Heart left ventricle (tissue), 16 donors: ENCODE results near the gene PRRG2. TPM values are rescaled to one million over a fixed set of nuclear protein-coding genes. Genes with fewer than 3 reads are reported as not detected.
A peak's percentile ranks its signal among the peaks of the same experiment; 100 is the strongest.

Experiments used
- ATAC-seq, 4 donors: fragments of 200-7000 bp; cut with Tn5 transposase; one replicate each; pipeline ENCODE4 v1.9.1; 2020 to 2022; ENCODE audit warnings: moderate library complexity in 4 of 4, mild to moderate bottlenecking in 3 of 4, moderate number of reproducible peaks in 1 of 4
- DNase-seq, 5 donors: peaks; one replicate each; pipeline ENCODE4 v3.0.0-alpha.2; 2020
- H3K27ac ChIP-seq, 12 donors: fragments of 200-600 bp; sonication (generic) in 4 of 12; one replicate each; pipeline versions ENCODE4 v1.5.0 to v1.8.0; 2016 to 2022; ENCODE audit warnings: mild to moderate bottlenecking in 2 of 12
- H3K27me3 ChIP-seq, 9 donors: fragments of 200-600 bp; sonication (generic) in 2 of 9; one replicate each; pipeline versions ENCODE4 v1.5.1 to v1.8.0; 2016 to 2022; ENCODE audit warnings: mild to moderate bottlenecking in 3 of 9
- H3K36me3 ChIP-seq, 9 donors: fragments of 200-600 bp; sonication (generic) in 2 of 9; one replicate each; pipeline versions ENCODE4 v1.5.0 to v1.8.0; 2018 to 2022; ENCODE audit warnings: mild to moderate bottlenecking in 2 of 9
- H3K4me1 ChIP-seq, 12 donors: fragments of 200-600 bp; sonication (generic) in 4 of 12; one replicate each; pipeline versions ENCODE4 v1.5.0 to v1.8.0; 2016 to 2022; ENCODE audit warnings: mild to moderate bottlenecking in 3 of 12
- H3K4me3 ChIP-seq, 12 donors: fragments of 200-600 bp; sonication (generic) in 4 of 12; one replicate each; pipeline versions ENCODE4 v1.5.0 to v1.8.0; 2017 to 2022; ENCODE audit warnings: mild to moderate bottlenecking in 9 of 12, moderate library complexity in 4 of 12
- H3K9me3 ChIP-seq, 12 donors: fragments of 200-600 bp; sonication (generic) in 4 of 12; one replicate each; pipeline versions ENCODE4 v1.5.0 to v1.8.0; 2016 to 2022; ENCODE audit warnings: mild to moderate bottlenecking in 1 of 12
- CTCF ChIP-seq, 12 donors: fragments of 200-600 bp; sonication (generic) in 4 of 12; IDR thresholded peaks; one replicate each; pipeline versions ENCODE4 v1.5.0 to v1.8.0; 2018 to 2022; ENCODE audit warnings: antibody characterized with exemption in 12 of 12, mild to moderate bottlenecking in 5 of 12
- POLR2A ChIP-seq, 2 donors: fragments of 450-650 bp; IDR thresholded peaks; one replicate each; pipeline ENCODE4 v1.6.1; 2017; ENCODE audit warnings: antibody characterized with exemption in 2 of 2, mild to moderate bottlenecking in 2 of 2, moderate library complexity in 2 of 2
- WGBS, 4 donors: extraction: QIAGEN DNeasy Blood & Tissue Kit in 2 of 4; methylation state at CpG; one replicate each; pipeline versions ENCODE4 v1.1.5 to v1.1.7; 2013 to 2018; 5-methylcytosine and 5-hydroxymethylcytosine counted together
- intact Hi-C, 10 donors: fragments of 100-400 bp; cut with DNase I; formaldehyde crosslinking; loops; one replicate each; pipeline versions ENCODE4 v1.11.1 to v1.14.2; 2022
- long read RNA-seq, 3 donors: library from polyadenylated mRNA; unstranded; transcript quantifications; one replicate each; pipeline ENCODE4 v2.0.0, GENCODE V29; 2020 to 2021
- polyA plus RNA-seq, 2 donors: library from polyadenylated mRNA; stranded (reverse); fragments of 200-250 nt; gene quantifications; one replicate each; pipeline ENCODE4 v1.2.3, GENCODE V29; 2013
- total RNA-seq, 9 donors: library from RNA; depleted of rRNA in 2 of 9; stranded (reverse); fragments of >200 nt in 2 of 9; fragmentation: NEBNext Ultra II Directional in 3 of 9; extraction: Animal tissue kit (Norgen Biotek cat#: 25700) in 3 of 9; gene quantifications; one replicate each; pipeline versions ENCODE4 v1.1.0 to v1.2.4, GENCODE V29; 2016 to 2023
- donor health status: ischemic (EF 13 %, LVEDD 7.1; RV severe dilation, severe dysfunction).
- donor health status: healthy with polysubstance abuse.
- donor health status: DM: no; HTN: yes; CAD: no.
- donor health status: DM: no; HTN: no; CAD: no.
- donor health status: ischemic (EF 25% LVEDD 6.9; RV normal size, moderate dysfunction).
- donor health status: ischemic (EF 25% LVEDD 5.7; RV mildly dilated, moderate dysfunction).
- donor health status: healthy.
- donor health status: DM: yes; HTN: yes; CAD: no.
- donor health status: ischemic (EF 35%, LVEDD 5.7; RV mildly dilated, moderate dysfunction).
- donor health status: nonischemic (EF 11% LVEDD 7.7; RV severe dilation, severe dysfunction).
- donor health status: DM: yes; HTN: yes; CAD: no.
- donor health status: PGD.
- donor health status: ischemic (EF 29% LVEDD 5.4; RV normal size, mild dysfunction).
- donor health status: nonischemic (EF 23%, LVEDD 6.1; RV moderate dilation, normal function).

PRRG2 gene
- total RNA-seq (1 to 10 TPM in 4 of 9 donors, under 1 TPM in 4, not detected in 1; 0.27 to 1.5 (median 0.88) TPM), polyA plus RNA-seq (1 to 10 TPM in 1 of 2 donors, under 1 TPM in 1; 0.53 to 3.2 TPM)
- long read RNA-seq, donor 1: 0 reads
- long read RNA-seq, donor 2: 0 reads
- long read RNA-seq, donor 3: 0 reads

GRCh38 chr19:49581007-49581508 is at the start of gene PRRG2:
PRRG2 (plus strand) TSS chr19:49581316; CDS start chr19:49583220, 1,904 bp downstream.
- TF ChIP-seq POLR2A (IDR thresholded peaks at IDR 0.05) (no peak), CTCF (IDR thresholded peaks at IDR 0.05) (no peak)
- peaks cover 0 to 12% (median 6%) of the 10 kb centered on the region in 9 donors for H3K36me3 ChIP-seq
- H3K4me3 ChIP-seq: peak within 1 kb of the TSS; percentile 45 to 87 (median 72)
- peaks cover 0 to 32% (median 17%) of the 10 kb centered on the region in 12 donors for H3K4me1 ChIP-seq
- DNase-seq: no peak
- intact Hi-C loops: loop anchor here in 1 of 10 donors (5.0 kb wide), 1 partner anchor 91 kb away; no protein-coding TSS in a partner anchor
- H3K27me3 ChIP-seq: no peaks in the 10 kb centered on the region
- peak within 1 kb of the TSS; percentile 60 to 89 (median 78) for H3K27ac ChIP-seq
- no peaks in the 10 kb centered on the region for H3K9me3 ChIP-seq
- 30 to 37% (median 34%) methylated on average over 15 of the region's 15 CpGs for WGBS, 4 donors
- no peak for ATAC-seq

- WGBS, 4 donors: 2 to 3% (median 2%) methylated on average over 55 to 87 of the region's 87 CpGs
- ATAC-seq (peak; percentile 78 to 95 (median 94)), DNase-seq (peak; percentile 77 to 87 (median 78))
- Histone ChIP-seq H3K4me3 (peak overlapping the region; percentile 28 to 70 (median 57)), H3K27ac (peak overlapping the region in 3 of 12 donors; percentile 4 to 36 (median 27)), H3K36me3 (peaks cover 0 to 64% (median 8%) of the 10 kb centered on the region in 9 donors), H3K9me3 (no peaks in the 10 kb centered on the region), H3K4me1 (peaks cover 0 to 36% (median 11%) of the 10 kb centered on the region in 12 donors), H3K27me3 (no peaks in the 10 kb centered on the region)
- peak in 5 of 12 donors; percentile 12 to 38 (median 30) for TF ChIP-seq CTCF (IDR thresholded peaks at IDR 0.05)
- no peak for TF ChIP-seq POLR2A (IDR thresholded peaks at IDR 0.05)
- intact Hi-C loops: no loop called here
Observed at GRCh38 chr19:49533551-49534488, 47.3 kb upstream of the PRRG2 start.

GRCh38 chr19:49534632-49535385 is 46.3 kb upstream of the PRRG2 start:
- intact Hi-C loops: no loop called here
- H3K4me3 ChIP-seq: peak overlapping the region in 5 of 12 donors; percentile 52 to 69 (median 60)
- H3K9me3 ChIP-seq: no peaks in the 10 kb centered on the region
- no peak for TF ChIP-seq CTCF (IDR thresholded peaks at IDR 0.05)
- TF ChIP-seq POLR2A (IDR thresholded peaks at IDR 0.05): no peak
- 68 to 87% (median 84%) methylated on average over 8 of the region's 8 CpGs for whole genome bisulfite sequencing, 4 donors
- H3K36me3 ChIP-seq: peaks cover 0 to 69% (median 8%) of the 10 kb centered on the region in 9 donors
- ATAC-seq: no peak
- H3K27ac ChIP-seq: peak overlapping the region in 1 of 12 donors; percentile 27
- peaks cover 0 to 36% (median 11%) of the 10 kb centered on the region in 12 donors for H3K4me1 ChIP-seq
- H3K27me3 ChIP-seq: no peaks in the 10 kb centered on the region
- no peak for DNase-seq
